Astrocyte (in vitro differentiated cells and primary cell): ENCODE data around the gene ANGPTL5.

Experiments used
- EZH2 ChIP-seq: IDR thresholded peaks from 2 replicates; pipeline ENCODE4 v1.6.1; 2012; ENCODE audit warnings: mild to moderate bottlenecking, low read length, inconsistent platforms; ENCODE audit not compliant: insufficient read depth
- TF ChIP-seq, protein P1 (sequence below): IDR thresholded peaks from 2 replicates; pipeline ENCODE4 v1.5.1; 2011; ENCODE audit warnings: low read depth, mild to moderate bottlenecking, inconsistent platforms, low read length, moderate library complexity; ENCODE audit not compliant: insufficient read depth

DNA sequence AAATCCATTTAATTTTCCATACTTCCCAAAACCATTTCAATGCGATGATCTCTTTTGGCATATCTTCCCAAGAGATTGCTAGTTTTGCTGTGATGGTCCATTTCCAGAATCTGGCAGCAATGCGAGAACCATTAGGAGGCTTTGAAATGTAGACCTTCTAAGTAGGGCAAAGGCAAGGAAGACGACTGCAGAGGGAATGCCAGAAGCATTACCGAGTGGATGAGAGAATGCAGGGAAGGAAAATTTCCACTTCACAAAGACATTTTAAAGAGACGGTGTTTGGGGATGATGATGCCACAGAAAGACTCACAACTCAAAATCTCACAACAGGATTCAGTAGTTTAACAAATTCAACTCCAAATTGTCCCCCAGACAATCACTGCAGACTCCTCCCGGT is 2.0 kb downstream of the ANGPTL5 start:
- TF ChIP-seq, protein P1, sequence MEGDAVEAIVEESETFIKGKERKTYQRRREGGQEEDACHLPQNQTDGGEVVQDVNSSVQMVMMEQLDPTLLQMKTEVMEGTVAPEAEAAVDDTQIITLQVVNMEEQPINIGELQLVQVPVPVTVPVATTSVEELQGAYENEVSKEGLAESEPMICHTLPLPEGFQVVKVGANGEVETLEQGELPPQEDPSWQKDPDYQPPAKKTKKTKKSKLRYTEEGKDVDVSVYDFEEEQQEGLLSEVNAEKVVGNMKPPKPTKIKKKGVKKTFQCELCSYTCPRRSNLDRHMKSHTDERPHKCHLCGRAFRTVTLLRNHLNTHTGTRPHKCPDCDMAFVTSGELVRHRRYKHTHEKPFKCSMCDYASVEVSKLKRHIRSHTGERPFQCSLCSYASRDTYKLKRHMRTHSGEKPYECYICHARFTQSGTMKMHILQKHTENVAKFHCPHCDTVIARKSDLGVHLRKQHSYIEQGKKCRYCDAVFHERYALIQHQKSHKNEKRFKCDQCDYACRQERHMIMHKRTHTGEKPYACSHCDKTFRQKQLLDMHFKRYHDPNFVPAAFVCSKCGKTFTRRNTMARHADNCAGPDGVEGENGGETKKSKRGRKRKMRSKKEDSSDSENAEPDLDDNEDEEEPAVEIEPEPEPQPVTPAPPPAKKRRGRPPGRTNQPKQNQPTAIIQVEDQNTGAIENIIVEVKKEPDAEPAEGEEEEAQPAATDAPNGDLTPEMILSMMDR, result no peak
- TF ChIP-seq EZH2, result no peak
